NB4 (cell line): ENCODE data around the gene SIM2.

Source experiments
- DNase-seq: peaks from one replicate; pipeline ENCODE4 v3.0.0; 2010; ENCODE audit warnings: low read depth
- H3K4me3 ChIP-seq: one replicate; pipeline ENCODE4 v1.5.1; 2011; ENCODE audit warnings: mild to moderate bottlenecking, low read depth, low read length, moderate library complexity
- MYC ChIP-seq: IDR thresholded peaks from 2 replicates; pipeline ENCODE4 v1.6.1; 2011; ENCODE audit warnings: low read depth, low read length
- POLR2A ChIP-seq: IDR thresholded peaks from 2 replicates; pipeline ENCODE4 v1.6.1; 2011; ENCODE audit warnings: mild to moderate bottlenecking; ENCODE audit not compliant: insufficient read length; ENCODE audit errors: extremely low read depth
- TF ChIP-seq, protein P1 (sequence below): IDR thresholded peaks from one replicate; pipeline ENCODE4 v1.5.1; 2012; ENCODE audit warnings: low read depth, low read length
- TF ChIP-seq, protein P2 (sequence below): IDR thresholded peaks from 2 replicates; pipeline ENCODE4 v1.6.1; 2011; ENCODE audit warnings: low read depth, low read length

The SIM2 gene

DNA sequence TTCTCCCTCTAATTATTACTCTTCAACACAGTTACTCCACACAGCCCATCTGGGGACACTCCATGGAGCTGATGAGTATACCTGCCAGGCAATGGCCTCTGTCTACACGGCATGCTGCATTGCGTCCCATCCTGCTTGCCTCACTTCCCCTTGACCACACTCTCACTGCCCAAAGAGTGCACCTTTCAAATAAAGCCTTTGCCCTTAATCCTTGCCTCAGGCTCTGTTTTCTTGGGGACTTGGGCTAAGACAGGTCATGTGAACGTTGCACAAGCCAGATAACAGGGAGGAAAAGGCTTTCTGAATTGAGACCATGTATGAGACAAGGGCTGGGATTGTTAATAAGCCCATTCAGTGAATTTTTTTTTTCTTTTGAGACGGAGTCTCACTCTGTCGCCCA, 40.0 kb upstream of the SIM2 start:
- no peak overlapping the region for H3K4me3 ChIP-seq
- DNase-seq = no peak
- TF ChIP-seq, protein P1, sequence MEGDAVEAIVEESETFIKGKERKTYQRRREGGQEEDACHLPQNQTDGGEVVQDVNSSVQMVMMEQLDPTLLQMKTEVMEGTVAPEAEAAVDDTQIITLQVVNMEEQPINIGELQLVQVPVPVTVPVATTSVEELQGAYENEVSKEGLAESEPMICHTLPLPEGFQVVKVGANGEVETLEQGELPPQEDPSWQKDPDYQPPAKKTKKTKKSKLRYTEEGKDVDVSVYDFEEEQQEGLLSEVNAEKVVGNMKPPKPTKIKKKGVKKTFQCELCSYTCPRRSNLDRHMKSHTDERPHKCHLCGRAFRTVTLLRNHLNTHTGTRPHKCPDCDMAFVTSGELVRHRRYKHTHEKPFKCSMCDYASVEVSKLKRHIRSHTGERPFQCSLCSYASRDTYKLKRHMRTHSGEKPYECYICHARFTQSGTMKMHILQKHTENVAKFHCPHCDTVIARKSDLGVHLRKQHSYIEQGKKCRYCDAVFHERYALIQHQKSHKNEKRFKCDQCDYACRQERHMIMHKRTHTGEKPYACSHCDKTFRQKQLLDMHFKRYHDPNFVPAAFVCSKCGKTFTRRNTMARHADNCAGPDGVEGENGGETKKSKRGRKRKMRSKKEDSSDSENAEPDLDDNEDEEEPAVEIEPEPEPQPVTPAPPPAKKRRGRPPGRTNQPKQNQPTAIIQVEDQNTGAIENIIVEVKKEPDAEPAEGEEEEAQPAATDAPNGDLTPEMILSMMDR = no peak
- TF ChIP-seq, protein P2, sequence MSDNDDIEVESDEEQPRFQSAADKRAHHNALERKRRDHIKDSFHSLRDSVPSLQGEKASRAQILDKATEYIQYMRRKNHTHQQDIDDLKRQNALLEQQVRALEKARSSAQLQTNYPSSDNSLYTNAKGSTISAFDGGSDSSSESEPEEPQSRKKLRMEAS = no peak
- TF ChIP-seq MYC (no peak), POLR2A (no peak)

DNA sequence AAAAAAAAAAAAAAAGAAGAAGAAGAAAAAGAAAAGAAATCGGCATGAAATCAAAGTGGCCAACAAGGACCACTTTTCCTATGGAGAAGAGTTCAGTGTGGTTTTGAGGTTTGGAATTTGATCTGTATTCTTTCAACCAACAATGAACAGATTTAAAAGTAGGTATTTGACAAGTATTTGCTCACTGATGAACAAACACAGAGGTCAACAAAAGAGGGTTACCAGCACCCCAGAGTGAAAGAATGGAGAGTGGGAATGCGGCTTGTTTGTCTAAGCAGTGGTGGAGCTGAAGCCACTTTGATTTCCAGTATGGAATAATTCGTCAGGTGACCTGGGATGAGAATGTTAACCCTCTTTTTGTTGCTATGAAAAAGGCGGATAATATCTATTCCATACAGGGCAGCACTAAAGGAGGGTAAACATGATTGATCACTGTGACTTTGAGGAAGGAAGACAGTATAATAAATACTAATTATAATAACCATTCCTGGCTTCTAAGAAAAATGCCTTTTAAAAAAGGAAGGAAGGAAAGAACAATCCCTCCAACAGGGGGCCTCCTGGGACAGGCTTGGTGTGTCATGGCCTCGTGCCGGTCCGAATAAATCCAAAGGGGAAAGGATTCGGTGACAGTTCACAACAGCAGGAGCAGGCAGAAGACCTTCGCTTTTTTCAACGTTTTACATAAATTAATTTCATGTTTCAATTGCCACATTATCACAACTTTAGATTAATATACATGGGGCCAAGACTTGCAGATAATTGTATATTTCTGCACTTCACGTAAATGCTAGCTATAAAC, 37.2 kb upstream of the SIM2 start:
- TF ChIP-seq POLR2A = no peak
- TF ChIP-seq, protein P1 = no peak
- TF ChIP-seq, protein P2 = no peak
- no peak for TF ChIP-seq MYC
- peak; percentile 14 for DNase-seq
- H3K4me3 ChIP-seq = no peak overlapping the region

DNA sequence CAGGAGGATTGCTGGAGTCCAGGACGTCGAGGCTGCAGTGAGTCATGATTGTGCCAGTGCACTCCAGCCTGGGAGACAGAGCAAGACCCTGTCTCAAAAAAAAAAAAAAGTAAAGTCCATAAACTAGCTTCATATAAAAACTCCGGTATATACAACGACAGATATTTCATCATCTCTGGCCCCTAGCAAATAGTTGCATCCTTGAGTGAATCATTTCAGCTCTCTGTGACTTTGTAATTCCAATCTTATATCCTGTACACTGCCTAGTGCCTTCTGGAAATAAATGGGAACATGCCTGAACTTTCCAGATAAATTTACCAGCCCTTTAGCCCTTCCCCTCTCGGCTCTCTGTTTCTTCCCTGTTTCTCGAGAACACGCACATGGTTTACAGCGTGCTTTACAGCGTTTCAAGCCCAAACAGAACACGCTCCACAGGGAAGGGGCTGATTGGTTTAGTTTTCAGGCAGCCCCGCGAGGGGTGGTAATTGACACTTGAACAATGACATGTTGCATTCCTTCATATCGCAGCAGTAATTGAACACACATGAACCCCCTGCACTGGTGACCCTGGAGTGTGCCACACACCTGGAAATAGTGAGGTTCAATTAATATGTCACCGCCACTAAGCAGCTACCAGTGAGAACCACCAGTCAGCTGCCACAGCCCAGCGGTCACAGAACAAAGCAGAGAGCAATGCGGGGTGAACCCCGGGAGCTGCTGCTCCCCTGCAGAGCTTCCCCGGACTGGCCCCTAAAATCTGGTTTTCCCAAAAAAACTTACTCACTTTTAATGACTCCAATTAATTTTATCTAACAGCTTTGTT, 35.7 kb upstream of the SIM2 start:
- TF ChIP-seq MYC (no peak), POLR2A (no peak)
- TF ChIP-seq, protein P2 = no peak
- TF ChIP-seq, protein P1 = no peak
- H3K4me3 ChIP-seq = no peak overlapping the region
- DNase-seq = no peak

DNA sequence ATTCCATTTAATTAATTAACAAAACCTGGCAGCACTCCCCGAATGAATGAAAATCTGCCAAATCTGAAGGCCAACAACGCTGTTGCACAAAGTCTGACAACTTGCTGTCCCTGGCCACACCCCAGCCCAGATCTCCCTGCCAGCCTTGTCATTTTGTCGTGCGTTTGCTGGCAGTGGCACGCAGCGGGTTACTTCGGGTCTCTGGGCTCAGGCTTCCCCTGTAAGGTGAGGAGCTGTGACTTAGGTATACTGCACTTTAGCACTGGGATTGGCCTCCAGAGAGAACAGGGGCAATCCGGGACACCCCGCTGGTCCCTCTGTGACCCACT, 34.3 kb upstream of the SIM2 start:
- TF ChIP-seq, protein P1 = no peak
- no peak for TF ChIP-seq POLR2A
- TF ChIP-seq, protein P2 = no peak
- DNase-seq = no peak
- H3K4me3 ChIP-seq = no peak overlapping the region

DNA sequence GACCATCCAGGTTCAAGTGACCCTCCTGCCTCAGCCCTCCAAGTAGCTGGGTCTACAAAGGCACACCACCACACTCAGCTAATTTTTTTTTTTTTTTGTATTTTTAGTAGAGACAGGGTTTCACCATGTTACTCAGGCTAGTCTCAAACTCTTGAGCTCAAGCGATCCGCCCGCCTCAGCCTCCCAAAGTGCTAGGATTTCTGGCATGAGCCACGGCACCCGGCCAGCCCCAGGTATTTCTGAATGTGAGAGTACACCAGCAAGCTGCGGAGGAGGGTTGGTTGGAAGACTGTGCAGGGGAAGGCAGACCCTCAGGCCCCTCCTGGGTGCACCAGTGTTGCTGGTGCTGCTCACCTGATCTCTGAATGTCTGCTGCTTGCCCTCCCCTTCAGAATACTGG, 33.1 kb upstream of the SIM2 start:
- TF ChIP-seq POLR2A (no peak), MYC (no peak)
- TF ChIP-seq, protein P2 = no peak
- TF ChIP-seq, protein P1 = no peak
- H3K4me3 ChIP-seq = no peak overlapping the region
- no peak for DNase-seq
